AG09319 (cell line): Measurements from ENCODE around the gene FDXR.

Source experiments
- DNase-seq: peaks from one replicate; pipeline ENCODE4 v3.0.0-alpha.2; 2010; ENCODE audit warnings: low read depth; ENCODE audit errors: extremely low read depth
- CTCF ChIP-seq: IDR thresholded peaks from 2 replicates; pipeline ENCODE4 v1.5.1; 2011; ENCODE audit warnings: low read depth, mild to moderate bottlenecking, inconsistent platforms, low read length, moderate library complexity

FDXR gene

GRCh38 chr17:74818291-74818938 is 54.4 kb downstream of the FDXR start:
- no peak for TF ChIP-seq CTCF
- DNase-seq: no peak

GRCh38 chr17:74816905-74817620 is 55.7 kb downstream of the FDXR start:
- no peak for TF ChIP-seq CTCF
- no peak for DNase-seq

- DNase-seq: no peak
- TF ChIP-seq CTCF: no peak; the same call in none of the 2 replicates
Observed at GRCh38 chr17:74815550-74816370, 57.0 kb downstream of the FDXR start.

- no peak for TF ChIP-seq CTCF
Observed at GRCh38 chr17:74815067-74815466, 57.7 kb downstream of the FDXR start.

DNA sequence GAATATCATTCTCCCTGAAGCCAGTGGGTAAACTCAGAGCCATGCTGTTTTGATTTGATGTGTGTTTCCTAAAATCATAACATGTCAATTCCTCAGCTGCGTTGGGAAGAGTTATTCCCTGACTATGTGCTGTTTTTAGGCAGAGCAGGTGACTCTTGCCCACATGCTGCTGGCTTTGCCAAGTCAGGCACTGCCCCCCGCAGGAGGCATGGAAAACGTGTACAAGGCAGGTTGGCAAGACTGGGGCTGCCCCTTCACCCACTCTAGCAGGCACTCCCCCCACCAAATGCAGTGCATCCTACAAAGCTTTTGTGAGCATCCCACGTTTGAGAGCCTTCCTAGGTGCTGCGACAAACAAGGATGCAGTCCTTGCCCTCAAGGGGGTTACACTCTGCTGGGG is 58.3 kb downstream of the FDXR start:
- TF ChIP-seq CTCF: no peak

More at GRCh38 chr17:74815067-74815466, 57.7 kb downstream of the FDXR start:
- DNase-seq: no peak

More for the DNA sequence above, 58.3 kb downstream of the FDXR start:
- no peak for DNase-seq
